Glutamatergic neuron (in vitro differentiated cells): ENCODE results near the gene LRRC75B. TPM values are rescaled to one million over a fixed set of nuclear protein-coding genes. Genes with fewer than 3 reads are reported as not detected.

Experiments
- DNase-seq: peaks from one replicate; pipeline ENCODE4 v3.0.0; 2022
- H3K27ac Mint-ChIP-seq: one replicate; pipeline ENCODE4 v1.8.0; 2020; ENCODE audit warnings: mild to moderate bottlenecking, mixed read lengths, inconsistent platforms; ENCODE audit not compliant: unreplicated experiment
- H3K27me3 Mint-ChIP-seq: one replicate; pipeline ENCODE4 v1.8.0; 2020; ENCODE audit warnings: mild to moderate bottlenecking, moderate library complexity, mixed read lengths, inconsistent platforms; ENCODE audit not compliant: unreplicated experiment
- H3K36me3 Mint-ChIP-seq: one replicate; pipeline ENCODE4 v1.8.0; 2020; ENCODE audit warnings: mild to moderate bottlenecking, mixed read lengths, inconsistent platforms; ENCODE audit not compliant: unreplicated experiment
- H3K4me1 Mint-ChIP-seq: one replicate; pipeline ENCODE4 v1.8.0; 2020; ENCODE audit warnings: mild to moderate bottlenecking, low read depth, mixed read lengths, inconsistent platforms; ENCODE audit not compliant: unreplicated experiment
- H3K4me3 Mint-ChIP-seq: one replicate; pipeline ENCODE4 v1.8.0; 2020; ENCODE audit warnings: mild to moderate bottlenecking, mixed read lengths, inconsistent platforms; ENCODE audit not compliant: unreplicated experiment
- H3K9me3 Mint-ChIP-seq: one replicate; pipeline ENCODE4 v1.8.0; 2020; ENCODE audit warnings: mild to moderate bottlenecking, moderate library complexity, mixed read lengths, inconsistent platforms; ENCODE audit not compliant: unreplicated experiment
- total RNA-seq: library from RNA; stranded (reverse); fragmentation: NEBNext Ultra II Directional; extraction: Animal tissue kit (Norgen Biotek cat#: 25700); gene quantifications from one replicate; pipeline ENCODE4 v1.2.1, GENCODE V29; 2021; ENCODE audit not compliant: unreplicated experiment
- TF ChIP-seq, protein P1 (sequence below): fragments of 200-600 bp; sonication (generic); IDR thresholded peaks from one replicate; pipeline ENCODE4 v1.5.0; 2021; ENCODE audit not compliant: partially characterized antibody, unreplicated experiment

Gene LRRC75B
- total RNA-seq, 1 donor from 2014 or later: 63.6 TPM

- H3K27ac Mint-ChIP-seq: no peak overlapping the region
- peaks cover 12% of the 10 kb centered on the region for H3K4me1 Mint-ChIP-seq
- TF ChIP-seq, protein P1, sequence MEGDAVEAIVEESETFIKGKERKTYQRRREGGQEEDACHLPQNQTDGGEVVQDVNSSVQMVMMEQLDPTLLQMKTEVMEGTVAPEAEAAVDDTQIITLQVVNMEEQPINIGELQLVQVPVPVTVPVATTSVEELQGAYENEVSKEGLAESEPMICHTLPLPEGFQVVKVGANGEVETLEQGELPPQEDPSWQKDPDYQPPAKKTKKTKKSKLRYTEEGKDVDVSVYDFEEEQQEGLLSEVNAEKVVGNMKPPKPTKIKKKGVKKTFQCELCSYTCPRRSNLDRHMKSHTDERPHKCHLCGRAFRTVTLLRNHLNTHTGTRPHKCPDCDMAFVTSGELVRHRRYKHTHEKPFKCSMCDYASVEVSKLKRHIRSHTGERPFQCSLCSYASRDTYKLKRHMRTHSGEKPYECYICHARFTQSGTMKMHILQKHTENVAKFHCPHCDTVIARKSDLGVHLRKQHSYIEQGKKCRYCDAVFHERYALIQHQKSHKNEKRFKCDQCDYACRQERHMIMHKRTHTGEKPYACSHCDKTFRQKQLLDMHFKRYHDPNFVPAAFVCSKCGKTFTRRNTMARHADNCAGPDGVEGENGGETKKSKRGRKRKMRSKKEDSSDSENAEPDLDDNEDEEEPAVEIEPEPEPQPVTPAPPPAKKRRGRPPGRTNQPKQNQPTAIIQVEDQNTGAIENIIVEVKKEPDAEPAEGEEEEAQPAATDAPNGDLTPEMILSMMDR: no peak
- no peaks in the 10 kb centered on the region for H3K36me3 Mint-ChIP-seq
- no peak overlapping the region for H3K4me3 Mint-ChIP-seq
- no peak for DNase-seq
- peaks cover 7% of the 10 kb centered on the region for H3K9me3 Mint-ChIP-seq
- H3K27me3 Mint-ChIP-seq: peaks cover 8% of the 10 kb centered on the region
These were observed 42.6 kb downstream of the LRRC75B start for GRCh38 chr22:24550028-24550901.

- Mint-ChIP-seq H3K4me3 (no peak overlapping the region), H3K36me3 (no peaks in the 10 kb centered on the region), H3K27ac (no peak overlapping the region), H3K9me3 (peaks cover 4% of the 10 kb centered on the region), H3K27me3 (peaks cover 6% of the 10 kb centered on the region), H3K4me1 (peaks cover 12% of the 10 kb centered on the region)
- DNase-seq: no peak
- TF ChIP-seq, protein P1: no peak
These were observed 44.1 kb downstream of the LRRC75B start for GRCh38 chr22:24548812-24549211.

DNA sequence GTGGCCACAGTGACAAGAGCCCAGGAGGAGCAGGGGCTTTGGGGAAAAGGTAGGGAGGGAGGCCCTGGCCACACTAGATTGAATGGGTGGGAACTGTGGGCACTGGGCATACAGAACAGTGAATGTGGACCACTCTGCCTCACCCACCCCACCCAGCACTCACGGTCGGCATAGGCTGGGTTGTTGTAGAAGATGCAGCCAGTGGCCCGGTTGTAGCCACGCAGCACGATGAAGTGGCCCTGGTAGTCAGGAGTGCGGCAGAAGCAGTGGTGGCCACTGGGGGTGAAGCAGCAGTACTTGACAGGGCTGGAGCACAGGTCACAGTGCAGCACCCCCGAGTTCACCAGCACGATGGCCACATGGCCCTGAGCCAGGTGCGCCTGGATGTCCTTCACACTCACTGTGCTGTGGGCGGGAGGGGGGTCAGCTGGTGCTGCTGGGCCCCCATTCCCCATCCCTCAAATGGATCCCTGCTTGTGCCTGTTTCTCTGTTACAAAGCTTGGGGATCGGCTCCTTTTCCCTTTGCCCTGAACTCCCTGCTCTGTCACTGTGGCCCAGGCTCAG is 49.1 kb downstream of the LRRC75B start:
- Mint-ChIP-seq H3K27ac (no peak overlapping the region), H3K27me3 (peaks cover 9% of the 10 kb centered on the region), H3K4me3 (no peak overlapping the region), H3K9me3 (peaks cover 1% of the 10 kb centered on the region), H3K4me1 (no peaks in the 10 kb centered on the region), H3K36me3 (no peaks in the 10 kb centered on the region)
- TF ChIP-seq, protein P1: no peak
- no peak for DNase-seq

GRCh38 chr22:24543185-24543601 is 49.7 kb downstream of the LRRC75B start:
- no peaks in the 10 kb centered on the region for H3K4me1 Mint-ChIP-seq
- H3K36me3 Mint-ChIP-seq: no peaks in the 10 kb centered on the region
- H3K4me3 Mint-ChIP-seq: no peak overlapping the region
- peaks cover 1% of the 10 kb centered on the region for H3K9me3 Mint-ChIP-seq
- DNase-seq: no peak
- no peak overlapping the region for H3K27ac Mint-ChIP-seq
- TF ChIP-seq, protein P1: no peak
- H3K27me3 Mint-ChIP-seq: peaks cover 9% of the 10 kb centered on the region

DNA sequence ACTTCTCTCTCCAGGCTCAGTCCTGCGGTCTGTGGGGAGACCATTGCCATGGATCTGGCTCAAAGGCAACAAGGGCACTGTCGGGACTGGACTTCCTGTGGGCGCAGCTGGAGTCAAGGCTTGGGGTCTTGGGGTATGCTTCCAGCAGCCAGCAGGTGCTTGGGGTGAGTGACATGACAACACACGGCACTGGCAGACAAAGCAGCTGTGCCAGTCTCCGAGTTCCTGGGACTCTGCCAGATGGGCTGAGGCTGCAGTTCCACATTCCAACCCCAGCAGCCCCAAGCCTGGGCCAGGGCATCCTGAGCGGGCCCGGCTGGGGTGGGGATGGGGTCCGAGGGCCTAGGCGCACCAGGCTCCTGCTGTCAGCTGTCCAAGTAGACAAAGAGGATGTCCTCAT is 50.2 kb downstream of the LRRC75B start:
- Mint-ChIP-seq H3K4me3 (no peak overlapping the region), H3K9me3 (peaks cover 1% of the 10 kb centered on the region), H3K4me1 (no peaks in the 10 kb centered on the region), H3K27me3 (peaks cover 9% of the 10 kb centered on the region), H3K36me3 (no peaks in the 10 kb centered on the region), H3K27ac (no peak overlapping the region)
- no peak for DNase-seq
- TF ChIP-seq, protein P1: no peak
